Thyroid gland (tissue), 4 donors: Measurements from ENCODE around the gene NPAS1.

Experiments
- CTCF ChIP-seq, 6 experiments: fragments of 200-600 bp in 3 of 6; fragments of 450-650 bp in 3 of 6; sonication (generic) in 3 of 6; IDR thresholded peaks; one replicate each; pipeline ENCODE4 v1.5.1; 2016 to 2019; ENCODE audit warnings: antibody characterized with exemption in 6 of 6, mild to moderate bottlenecking in 2 of 6, inconsistent platforms in 1 of 6, moderate library complexity in 1 of 6
- POLR2A ChIP-seq, 2 donors: fragments of 450-650 bp; IDR thresholded peaks; one replicate each; pipeline ENCODE4 v1.6.1; 2017; ENCODE audit warnings: antibody characterized with exemption in 2 of 2, mild to moderate bottlenecking in 2 of 2, moderate library complexity in 1 of 2

- TF ChIP-seq CTCF (IDR thresholded peaks at IDR 0.05) = no peak
- no peak for TF ChIP-seq POLR2A (IDR thresholded peaks at IDR 0.05)
Measured at GRCh38 chr19:47066376-47067214, 47.0 kb downstream of the NPAS1 start.
